CD4-positive, alpha-beta T cell treated with Interleukin-21 for 1 hour (primary cell): ENCODE results near the gene SKAP1.
A peak's percentile ranks its signal among the peaks of the same experiment; 100 is the strongest.
"Not testable (repeated sequence)": the region's sequence is repeated elsewhere in the genome, so short reads cannot be mapped to it uniquely, and the experiment has no call there.

Source experiments
- DNase-seq: peaks from one replicate; pipeline ENCODE4 v3.0.0-alpha.2; 2020

Gene SKAP1

DNA sequence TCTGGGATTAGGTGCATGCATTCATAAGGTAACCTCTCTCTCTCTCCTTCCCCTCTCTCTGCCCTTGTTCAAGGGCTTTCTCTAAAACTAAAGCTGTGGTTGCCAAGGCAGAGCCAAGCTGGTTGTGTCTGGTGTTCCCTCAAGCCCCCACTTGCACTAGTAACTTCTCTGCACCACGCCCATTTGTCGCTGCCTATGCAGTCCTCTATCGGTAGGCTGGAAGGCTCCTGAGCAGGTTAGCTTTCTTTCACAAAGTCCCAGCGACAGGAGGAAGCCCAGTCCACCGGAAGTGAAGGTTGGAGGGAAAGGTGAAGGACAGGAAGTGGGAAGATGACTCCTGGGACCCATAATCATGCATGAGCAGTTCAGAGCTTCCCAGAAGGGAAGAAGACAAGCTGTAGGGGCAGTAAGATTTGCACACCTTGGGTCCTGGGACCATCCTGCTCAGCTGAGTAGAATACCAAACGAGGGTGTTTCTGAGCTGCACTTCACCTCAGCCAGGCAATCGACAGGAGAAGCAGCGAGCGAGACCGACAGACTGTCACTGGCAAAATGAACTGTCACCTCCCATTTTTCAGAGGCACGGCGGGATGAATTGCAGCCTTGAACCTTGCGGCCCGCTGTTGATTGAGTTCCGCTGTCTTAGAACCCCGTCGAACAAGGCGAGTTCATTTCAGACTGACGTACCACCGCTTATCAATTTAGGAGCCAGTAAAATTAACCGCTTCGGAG lies 14.7 kb upstream of the SKAP1 start:
- DNase-seq, result peak; percentile 43

DNA sequence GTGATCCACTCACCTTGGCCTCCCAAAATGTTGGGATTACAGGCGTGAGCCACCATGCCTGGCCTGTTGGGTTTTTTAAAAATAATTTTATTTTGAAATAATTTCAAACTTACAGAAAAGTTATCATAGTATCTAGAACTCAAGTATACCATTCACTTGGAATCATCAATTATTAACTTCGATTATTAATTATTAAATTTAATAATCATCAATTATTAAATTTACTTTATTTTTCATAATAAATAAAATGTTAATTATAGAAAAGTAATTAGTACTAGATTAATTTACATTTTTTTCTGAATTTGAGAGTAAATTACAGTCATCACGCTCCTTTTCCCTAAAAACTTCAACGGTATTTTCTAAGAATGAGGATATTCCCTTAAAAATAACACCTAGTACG lies 13.7 kb upstream of the SKAP1 start:
- no peak for DNase-seq

DNA sequence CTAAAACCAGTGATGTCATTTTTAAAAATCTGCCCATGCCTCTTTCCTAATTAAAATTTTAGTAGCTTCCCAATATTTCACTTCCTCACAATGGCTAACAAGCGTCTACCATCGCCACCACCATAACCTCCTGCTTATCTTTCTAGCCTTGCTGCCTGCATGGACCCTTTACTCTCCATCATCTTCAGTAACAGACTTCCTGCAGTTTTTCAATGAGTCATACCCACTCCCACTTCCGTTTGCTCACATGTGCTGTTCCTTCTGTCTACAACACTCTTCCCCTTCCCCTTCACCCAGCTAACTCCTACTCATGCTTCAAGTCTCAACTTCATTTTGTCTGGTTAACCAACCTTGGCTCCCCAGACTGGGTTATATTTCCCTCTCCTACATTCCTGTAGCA lies 12.8 kb upstream of the SKAP1 start:
- peak; percentile 38 for DNase-seq

DNA sequence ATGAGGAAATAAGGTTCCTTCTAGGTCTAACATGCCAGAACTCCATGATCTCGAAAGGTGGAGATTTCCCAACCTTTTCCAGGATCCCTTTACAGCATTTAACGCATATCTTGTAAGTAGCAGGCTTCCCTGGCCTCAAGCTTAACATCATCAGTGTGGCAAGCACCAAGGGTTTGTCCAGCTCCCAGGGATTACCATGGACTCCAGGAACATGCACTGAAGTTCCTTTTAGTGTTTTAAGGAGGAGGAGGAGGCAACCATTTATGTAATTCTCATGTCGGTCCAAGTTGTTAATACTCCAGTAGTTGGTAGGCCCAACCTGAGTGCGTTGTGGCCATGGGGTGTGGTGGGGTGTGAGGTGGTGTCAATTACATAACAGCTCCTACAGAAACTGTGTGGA lies 11.8 kb upstream of the SKAP1 start:
- DNase-seq, result no peak

DNA sequence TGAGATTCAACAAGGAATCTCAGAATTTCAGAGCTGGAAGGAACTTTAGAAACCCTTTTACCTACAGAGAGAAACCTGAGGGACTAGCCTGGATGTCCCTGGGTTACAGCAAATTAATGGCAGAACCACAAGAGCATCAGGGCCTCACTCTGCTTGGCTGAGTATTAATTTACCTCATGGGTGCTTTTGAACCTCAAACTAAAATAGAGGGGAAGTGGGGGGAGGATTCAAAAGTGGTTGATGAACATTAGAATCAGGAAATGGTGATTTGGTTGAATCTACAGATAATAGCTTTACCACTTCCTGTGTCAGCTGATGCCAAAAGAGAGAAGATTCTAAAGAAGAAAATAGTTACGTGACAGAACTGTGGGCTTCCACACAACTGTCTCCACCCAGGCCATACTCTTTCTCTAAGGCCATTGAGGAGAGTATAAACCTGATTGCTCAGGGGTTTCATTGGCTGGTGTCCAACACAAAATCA lies 11.3 kb upstream of the SKAP1 start:
- peak; percentile 86 for DNase-seq

DNA sequence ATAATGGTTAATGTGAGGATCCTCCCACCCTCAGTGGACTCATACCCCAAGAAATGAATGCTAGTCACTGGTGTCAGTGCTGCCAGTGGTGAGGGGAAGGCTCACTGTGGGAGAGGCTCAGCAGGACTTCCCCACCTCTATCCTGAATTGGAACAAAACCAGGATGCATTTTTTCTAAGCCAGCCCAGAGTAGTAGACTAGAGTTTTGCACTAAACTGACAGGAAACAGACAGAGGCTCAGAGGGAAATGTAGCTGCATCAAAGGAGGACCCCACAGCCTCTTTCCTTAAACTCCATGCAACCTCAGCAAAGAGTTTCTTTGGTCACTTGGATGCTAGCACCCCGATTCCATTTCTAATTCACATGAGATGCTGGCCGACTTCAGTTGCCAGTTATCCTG lies 10.7 kb upstream of the SKAP1 start:
- no peak for DNase-seq

DNA sequence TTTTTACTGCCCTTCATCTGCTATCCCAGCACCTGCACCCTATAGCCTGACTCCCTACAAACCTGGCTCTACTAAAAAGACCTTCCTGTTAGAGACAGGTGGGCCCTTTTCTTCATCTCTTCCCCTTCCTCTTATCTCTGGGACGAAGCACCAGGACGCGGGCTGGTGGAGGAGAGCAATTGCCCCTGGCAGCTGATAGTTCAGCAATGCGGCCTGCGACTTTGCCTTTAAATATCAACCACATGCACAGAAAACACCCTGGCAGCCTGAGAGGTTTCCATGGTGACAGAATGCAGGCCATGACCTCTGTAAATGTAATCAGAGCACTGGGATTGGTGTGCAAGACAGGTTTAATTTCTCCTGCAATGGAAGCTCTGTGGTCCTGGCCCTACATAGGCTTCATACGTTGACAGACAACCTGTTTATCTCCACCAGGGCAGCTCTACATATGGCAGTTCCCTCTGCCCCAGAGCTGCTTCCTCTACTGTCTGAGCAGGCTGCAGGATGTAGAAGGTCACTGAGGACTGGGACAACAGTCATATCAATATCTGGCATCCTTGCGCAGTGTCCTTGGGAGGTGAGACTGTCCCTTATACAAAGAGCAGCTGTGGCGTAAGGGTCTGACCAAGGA lies 10.0 kb upstream of the SKAP1 start:
- peak; percentile 80 for DNase-seq

DNA sequence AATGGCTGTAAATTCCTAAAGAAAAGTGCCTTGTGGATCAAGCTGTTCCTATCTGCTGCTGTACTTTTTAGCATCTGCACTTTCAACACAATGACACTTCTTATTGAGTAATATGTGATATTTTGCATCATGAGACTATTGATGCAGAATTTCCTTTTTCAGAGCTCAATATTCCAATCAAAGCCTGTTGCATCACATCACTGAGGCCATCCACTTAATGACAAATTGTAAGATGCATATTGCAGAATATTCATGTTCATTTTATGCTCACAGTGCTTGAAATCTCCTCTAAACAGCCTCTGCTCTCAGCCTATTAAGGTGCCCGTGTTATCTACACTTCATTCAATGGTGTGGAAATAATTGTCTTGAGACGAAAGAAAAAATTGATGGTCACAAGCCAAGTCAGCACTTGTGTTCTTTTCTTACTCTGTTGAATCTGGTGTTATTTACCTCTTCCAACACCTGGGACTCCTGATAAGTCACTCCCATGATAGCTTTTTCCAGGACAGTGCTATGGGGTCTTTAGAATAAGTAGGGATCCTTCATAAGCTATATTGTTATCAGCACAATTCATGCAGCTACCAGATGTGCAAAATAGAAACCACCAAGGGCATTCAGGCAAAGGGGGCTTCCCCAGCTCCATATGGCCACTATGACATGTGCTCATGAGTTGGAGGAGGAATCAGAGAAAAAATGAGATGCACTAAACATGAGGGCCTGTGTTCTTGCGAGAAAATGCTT lies 9.3 kb upstream of the SKAP1 start:
- peak; percentile 52 for DNase-seq

DNA sequence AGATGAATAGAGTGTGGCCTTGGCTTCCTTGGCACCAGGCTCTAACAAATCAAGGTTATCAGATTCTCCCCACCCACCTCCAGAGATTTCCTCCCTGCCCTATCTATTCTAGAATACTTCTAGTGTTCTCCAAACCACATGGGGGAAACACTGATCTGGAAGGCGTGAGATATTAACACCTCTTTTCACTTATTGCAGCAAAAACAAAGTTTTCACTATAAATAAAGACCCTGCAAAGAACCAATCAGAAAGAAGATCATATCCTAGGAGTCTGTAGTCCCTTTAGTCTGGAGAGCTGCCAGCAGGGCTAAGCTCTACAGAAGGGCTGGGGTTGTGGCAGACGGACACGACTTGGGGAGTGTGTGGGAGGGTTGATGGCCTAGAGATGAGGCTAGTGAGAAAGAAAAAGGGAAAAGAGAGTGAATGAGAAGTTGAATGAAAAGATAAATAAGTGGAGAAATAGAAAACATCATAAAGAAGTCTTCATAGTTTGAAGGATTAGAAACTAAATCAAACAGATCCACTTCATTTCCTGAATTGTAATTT lies 8.6 kb upstream of the SKAP1 start:
- no peak for DNase-seq

DNA sequence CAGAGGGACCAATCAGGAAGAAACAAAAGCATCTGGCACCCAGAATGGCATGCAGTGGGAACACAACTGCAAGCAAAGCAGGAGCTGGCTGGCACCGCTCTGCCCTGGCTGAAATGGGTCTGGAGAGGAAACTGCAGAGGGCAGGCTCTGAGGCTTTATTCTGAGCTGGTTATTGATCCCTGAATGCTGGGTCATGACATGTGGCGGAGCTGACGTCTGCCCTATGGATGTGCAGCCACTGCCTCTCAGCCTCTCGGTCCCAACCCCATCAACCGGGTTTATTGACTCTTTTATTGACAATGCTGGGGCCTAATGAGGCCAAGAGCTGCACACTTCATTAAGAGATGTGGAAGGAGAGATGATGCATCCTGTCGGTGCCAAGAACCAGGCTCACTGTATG lies 3.9 kb upstream of the SKAP1 start:
- DNase-seq, result no peak

DNA sequence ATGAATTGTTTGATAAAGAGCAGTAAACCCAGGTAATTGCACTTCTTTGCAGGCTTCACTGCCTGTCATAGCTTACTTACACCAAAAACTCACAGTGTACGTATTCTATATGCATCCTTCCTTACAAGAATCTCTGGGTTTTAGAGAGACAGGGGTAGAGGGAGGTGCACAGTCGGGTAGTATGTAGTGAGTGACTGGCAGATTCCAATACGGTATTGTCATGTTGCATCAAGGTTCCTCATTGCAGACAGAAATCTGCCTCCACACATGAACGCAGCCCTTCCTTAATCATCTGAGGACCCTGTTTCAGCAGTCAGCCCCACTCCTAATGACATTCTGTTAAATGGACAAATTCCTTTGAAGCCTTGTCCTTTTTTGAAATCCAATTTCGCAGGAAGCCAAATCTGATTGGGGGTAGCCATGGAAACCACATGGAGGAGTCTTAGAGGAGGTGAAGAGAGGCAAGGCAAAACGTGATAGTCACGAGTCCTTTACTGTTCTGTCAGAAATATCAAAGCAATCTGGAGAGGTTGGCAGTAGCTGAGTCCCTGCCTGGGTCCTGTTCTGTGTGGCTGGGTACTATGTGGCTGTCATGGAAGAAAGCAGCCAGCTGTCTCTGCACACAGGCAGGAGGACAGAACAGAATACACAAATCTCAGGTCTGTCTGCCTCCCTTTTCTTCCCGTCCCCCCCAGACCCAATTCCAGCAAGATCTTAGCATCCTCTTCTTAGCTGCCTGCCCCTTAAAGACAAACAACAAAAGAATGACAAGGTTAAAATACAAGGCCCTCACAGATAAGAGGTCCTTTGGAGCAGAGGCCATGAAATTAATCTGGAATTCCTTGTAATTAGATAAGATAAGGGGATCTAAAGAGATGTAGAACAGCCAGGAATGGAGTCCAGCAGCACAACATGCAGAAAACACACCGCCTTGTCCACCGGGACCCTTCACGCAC lies 3.1 kb upstream of the SKAP1 start:
- no peak for DNase-seq

DNA sequence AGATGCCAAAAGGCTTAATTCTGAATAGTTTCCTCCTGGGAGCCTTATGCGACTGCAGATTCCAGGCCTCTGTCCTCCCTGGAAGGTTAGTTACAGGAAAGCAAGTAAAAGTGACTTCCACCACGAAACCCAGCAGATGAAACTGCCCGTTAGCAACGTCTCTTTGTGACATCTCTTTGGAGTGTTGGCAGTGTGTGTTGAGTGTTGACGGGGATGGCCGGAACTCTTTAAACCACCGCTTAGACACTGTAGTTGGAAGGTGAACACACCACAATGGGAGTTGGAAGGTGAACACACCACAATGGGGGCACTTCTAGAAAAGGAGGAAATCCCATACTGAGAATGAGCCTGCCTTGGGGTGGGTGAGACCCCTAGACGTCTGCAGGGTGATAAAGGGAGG lies 858 bp downstream of the SKAP1 start:
- peak; percentile 59 for DNase-seq

DNA sequence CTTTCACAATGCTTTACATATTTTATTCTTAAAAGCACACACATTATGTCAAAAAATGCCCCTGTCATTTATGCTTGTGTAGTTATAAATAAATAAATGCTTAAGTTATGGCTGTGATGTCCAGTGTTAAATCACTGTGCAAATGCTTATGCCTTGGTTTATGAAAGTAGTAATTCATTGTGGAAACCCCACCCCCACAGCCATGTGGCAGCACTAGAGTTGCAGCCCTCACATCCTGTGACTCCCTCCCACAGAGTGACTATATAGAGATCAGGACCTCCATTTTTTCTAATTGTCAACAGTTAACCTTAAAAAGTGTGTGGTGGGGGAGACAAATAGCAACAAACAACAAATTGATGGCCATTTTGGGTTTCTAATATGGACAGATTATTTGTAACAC lies 2.4 kb downstream of the SKAP1 start:
- peak; percentile 75 for DNase-seq

DNA sequence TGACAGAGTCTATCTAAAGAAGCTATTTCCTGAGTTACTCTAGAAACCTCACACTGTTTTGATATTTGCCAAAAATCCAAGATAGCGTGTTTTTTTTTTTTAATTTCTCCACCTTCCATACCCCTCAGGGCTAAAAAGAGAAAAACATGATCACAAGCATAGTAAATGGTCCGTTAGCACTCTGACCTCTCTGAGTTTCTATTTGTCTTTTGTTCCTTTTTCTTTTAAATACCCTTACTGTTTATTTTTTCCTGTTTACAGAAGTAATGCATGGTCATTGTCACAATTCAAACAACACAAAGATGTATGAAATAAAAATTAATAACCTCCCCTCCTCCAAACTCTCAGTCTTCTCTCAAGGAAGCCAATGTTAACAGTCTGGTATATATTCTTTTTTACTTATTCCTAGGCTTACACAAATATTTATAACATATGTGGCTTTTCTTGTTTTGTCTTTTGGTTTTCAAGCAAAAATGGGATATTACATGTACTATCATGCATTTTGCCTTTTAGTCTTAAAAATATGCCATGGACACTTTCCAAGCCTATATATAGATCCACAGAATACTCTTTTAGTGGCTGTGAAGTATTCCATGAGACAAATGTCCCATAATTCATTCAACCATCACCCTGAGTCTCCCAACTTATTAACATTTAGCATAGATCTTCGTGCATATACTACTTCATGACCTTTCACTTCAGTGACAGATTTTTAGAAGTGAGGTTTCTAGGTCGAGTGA lies 3.1 kb downstream of the SKAP1 start:
- no peak for DNase-seq

DNA sequence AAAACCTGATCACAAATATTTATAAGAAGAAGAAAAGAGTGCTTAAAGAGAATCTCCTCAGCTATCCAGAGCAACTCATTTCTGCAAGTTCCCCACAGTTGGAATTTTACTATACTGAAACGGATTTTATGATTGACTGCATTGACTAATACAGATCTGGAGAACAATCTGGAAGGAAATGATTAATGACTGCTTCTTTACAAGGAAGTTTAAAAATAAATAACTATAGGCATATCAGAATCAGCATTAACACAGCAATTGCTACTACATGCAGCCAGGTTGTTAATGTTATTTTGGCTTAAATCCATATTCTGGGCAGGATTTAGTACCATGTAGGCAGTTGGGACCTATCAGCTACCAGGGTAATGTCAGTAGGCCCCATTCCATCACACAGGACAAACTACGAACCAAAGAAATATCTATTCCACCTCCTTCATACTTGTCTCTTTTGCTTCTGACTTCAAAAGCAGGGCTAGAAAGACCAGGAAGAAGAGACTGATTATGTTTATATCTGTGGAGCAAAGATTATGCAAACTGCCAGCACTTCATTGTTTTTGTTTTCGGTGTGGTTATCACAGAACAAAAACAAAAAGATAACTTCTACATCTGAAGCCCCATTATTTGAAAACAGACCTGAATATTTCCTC lies 3.9 kb downstream of the SKAP1 start:
- DNase-seq, result no peak

DNA sequence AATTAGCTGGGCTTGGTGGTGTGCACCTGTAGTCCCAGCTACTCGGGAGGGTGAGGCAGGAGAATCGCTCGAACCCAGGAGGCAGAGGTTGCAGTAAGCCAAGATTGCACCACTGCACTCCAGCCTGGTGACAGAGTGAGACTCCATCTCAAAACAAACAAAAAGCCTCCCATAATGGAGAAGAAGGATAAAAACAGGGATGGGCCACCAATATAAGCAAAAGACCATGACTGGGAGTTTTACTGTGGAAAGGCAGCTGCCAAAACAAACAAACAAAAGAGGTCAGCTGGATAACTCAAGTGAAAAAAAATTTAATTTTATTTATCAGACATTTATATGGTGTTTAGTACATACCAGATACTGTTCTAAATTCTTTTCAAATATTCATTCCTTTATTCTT lies 8.0 kb downstream of the SKAP1 start:
- DNase-seq, result not testable (repeated sequence)

DNA sequence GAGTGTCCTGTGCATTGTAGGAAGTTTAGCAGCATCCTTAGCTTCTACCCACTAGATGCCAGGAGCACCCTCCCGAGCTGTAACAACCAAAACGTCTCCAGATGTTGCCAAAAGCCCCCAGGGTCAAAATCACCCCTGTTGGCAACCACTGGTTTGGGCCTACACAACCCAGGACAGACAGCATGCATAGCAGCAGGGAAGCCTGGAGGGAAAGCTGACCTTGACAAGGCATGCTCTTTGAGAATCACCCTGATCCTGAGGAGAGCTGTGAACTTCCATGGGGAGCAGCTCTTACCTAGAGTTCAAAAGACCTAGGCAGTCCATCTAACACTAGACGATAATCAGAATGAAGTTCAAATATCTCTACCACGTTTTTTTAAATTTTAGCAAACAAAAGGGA lies 9.2 kb downstream of the SKAP1 start:
- DNase-seq, result no peak

DNA sequence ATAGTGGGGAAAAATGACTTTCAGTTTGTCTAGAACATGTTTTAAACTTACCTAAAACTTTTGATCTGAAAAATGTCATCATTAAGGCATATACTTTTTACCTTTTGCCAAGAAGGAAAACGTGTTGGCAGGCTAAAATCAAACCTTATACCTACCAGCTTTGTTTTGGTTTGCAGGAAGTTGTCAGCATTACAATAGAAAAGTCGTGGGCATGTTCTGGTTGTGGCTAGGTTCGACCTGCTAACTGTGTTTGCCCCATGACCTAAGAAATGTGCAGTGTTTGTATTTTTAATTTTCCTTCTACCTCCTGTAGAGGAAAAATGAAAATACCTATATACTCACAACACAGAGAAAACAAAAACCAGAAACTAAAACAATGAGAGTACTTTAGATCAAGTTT lies 13.0 kb downstream of the SKAP1 start:
- DNase-seq, result peak; percentile 17

DNA sequence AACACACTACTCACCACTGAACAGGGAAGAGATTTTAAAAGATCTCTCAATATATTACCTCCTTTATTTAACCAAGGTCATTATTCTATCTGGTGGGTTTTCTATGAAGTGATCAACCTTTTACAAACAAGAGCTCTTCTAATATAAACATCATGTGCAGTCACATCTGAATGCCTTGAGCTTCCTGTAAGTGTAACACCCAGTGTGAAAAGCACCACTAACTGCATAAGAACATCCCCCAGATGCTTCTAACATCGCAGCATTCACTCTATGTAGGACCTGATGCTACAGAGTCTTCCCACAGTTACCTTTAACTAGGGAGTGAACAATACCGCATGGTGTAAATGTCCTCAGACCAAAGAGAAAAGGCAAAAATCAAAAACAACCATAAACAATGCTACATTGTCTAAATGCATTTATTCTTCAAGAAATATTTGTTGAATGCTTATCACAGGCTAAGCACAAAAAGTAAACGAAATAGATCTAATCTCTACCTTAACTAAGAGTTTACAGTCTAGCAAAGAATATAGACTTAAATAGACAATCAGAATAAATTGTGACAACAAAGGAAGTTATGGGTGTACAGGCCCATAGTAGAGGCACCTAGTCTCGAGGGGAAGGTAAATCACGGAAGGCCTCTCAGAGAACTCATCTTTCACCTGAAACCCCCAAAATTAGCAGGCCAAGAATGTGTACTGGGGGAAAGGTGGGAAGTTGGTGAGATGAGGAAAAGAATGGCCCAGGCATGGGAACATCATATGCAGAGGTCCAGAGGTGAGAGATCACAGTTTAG lies 16.2 kb downstream of the SKAP1 start:
- peak; percentile 25 for DNase-seq

DNA sequence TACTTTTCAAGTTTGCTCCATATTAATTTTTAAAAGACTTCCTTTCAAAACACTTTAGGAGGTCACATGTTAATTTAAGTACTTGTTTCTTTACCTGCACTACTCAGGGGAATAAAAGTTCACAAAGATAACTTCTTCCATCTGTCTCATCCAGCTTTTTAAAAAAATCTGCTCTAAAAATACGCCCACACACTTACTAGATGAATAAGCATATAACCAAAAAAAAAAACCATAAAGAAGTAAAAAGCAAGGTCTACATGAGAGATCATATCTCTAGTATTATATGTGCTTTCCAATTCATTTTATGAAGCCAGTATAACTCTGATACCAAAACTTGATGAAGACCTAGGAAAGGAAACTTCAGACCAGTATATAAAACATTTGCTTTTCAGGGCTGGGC lies 17.2 kb downstream of the SKAP1 start:
- DNase-seq, result no peak
